ENCODE results near the gene SCN8A.
"Not testable (repeated sequence)": the region's sequence is repeated elsewhere in the genome, so short reads cannot be mapped to it uniquely, and the experiment has no call there.

SCN8A gene

DNA sequence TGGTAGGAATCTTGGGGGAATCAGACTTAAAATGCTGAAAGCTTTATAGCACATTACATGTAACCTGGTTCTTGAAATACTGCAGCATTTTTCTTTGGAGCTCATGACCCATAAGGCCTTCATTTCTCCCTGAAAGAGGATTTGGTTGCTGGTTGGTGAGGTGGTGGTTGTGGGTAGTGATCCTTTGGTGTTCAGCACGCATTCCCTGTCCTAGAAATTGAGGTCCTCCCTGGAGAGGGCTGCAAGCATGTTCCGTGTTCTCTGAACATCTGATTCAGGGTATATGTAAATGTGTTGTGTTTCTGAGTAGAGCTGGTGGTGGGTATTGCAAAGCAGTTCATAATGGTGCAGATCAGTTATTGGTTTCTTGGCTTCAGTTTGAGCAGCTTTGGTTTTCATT lies 2.0 kb downstream of the SCN8A start:
- TF ChIP-seq, protein P1, sequence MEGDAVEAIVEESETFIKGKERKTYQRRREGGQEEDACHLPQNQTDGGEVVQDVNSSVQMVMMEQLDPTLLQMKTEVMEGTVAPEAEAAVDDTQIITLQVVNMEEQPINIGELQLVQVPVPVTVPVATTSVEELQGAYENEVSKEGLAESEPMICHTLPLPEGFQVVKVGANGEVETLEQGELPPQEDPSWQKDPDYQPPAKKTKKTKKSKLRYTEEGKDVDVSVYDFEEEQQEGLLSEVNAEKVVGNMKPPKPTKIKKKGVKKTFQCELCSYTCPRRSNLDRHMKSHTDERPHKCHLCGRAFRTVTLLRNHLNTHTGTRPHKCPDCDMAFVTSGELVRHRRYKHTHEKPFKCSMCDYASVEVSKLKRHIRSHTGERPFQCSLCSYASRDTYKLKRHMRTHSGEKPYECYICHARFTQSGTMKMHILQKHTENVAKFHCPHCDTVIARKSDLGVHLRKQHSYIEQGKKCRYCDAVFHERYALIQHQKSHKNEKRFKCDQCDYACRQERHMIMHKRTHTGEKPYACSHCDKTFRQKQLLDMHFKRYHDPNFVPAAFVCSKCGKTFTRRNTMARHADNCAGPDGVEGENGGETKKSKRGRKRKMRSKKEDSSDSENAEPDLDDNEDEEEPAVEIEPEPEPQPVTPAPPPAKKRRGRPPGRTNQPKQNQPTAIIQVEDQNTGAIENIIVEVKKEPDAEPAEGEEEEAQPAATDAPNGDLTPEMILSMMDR (IDR thresholded peaks at IDR 0.05) = no peak
- Mint-ChIP-seq H3K9me3 (no peaks in the 10 kb centered on the region), H3K36me3 (ENCODE audit: low read depth) (no peaks in the 10 kb centered on the region), H3K4me1 (peaks cover 15% of the 10 kb centered on the region), H3K27me3 (ENCODE audit: low read depth, poor library complexity) (peaks cover 46% of the 10 kb centered on the region), H3K27ac (no peak overlapping the region), H3K4me3 (peak overlapping the region; percentile 69)
- no peak for DNase-seq

DNA sequence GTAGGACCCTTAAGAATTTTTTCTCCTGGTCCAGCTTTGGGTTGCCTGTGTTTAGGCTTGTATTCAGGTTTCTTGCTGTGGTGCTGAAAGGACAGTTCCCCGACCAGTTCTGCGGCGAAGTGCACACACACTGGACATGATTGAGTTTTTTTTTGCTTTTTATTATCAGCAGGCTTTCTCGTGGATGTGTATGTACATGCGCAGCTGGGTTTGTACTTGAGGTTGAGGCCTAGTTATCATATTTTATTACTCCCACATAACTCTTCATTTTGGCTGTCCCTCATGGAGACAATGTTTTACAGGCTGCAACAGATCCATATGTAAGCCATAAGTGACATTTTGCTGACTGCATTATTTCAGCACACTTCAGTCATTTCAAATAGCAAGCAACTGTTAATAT lies 2.5 kb downstream of the SCN8A start:
- Mint-ChIP-seq H3K36me3 (ENCODE audit: low read depth) (no peaks in the 10 kb centered on the region), H3K9me3 (no peaks in the 10 kb centered on the region), H3K27ac (no peak overlapping the region), H3K4me1 (peaks cover 15% of the 10 kb centered on the region), H3K4me3 (peak overlapping the region; percentile 69), H3K27me3 (ENCODE audit: low read depth, poor library complexity) (peaks cover 42% of the 10 kb centered on the region)
- DNase-seq = peak; percentile 67
- TF ChIP-seq, protein P1 (IDR thresholded peaks at IDR 0.05) = no peak

DNA sequence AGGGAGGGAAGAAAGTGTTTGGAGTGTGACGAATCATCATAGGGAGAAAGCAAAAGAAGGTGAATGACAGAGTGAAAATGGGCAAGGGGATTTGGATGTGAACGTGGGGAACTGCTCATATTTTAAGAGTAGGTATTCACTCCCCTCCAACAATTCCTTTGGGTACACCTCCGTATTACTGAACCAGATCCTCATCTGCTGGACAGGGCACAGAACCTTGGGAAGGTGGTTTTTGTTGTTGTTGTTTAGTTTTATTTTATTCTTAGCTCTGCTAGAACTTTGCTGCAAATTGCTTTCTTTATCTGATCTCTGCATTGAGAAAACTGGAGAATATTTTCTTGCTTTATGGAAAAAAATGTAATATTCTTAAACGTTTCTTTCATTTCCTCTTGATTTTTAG lies 7.1 kb downstream of the SCN8A start:
- Mint-ChIP-seq H3K4me1 (no peaks in the 10 kb centered on the region), H3K9me3 (no peaks in the 10 kb centered on the region), H3K36me3 (ENCODE audit: low read depth) (no peaks in the 10 kb centered on the region), H3K4me3 (no peak overlapping the region), H3K27ac (no peak overlapping the region), H3K27me3 (ENCODE audit: low read depth, poor library complexity) (peaks cover 12% of the 10 kb centered on the region)
- TF ChIP-seq, protein P1 (IDR thresholded peaks at IDR 0.05) = no peak
- no peak for DNase-seq

DNA sequence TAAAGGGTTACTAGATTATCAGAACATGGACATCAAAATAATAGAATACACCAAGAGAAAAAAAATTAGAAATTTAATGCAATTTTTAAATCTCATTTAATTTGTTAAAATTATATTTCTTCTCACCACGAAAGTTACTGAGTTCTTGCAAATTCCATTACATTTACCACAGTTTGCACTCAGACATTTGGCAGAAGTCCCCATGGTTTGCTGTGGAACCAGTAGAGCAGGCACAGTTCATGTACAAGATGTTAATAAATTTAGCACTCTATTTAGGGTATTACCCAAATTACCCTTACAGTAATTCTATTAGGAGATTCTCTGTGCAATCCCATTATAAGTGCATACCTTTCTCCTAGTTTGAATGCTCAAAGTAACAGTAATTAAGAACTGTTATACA lies 9.7 kb downstream of the SCN8A start:
- peaks cover 2% of the 10 kb centered on the region for H3K9me3 Mint-ChIP-seq
- no peak overlapping the region for H3K4me3 Mint-ChIP-seq
- no peaks in the 10 kb centered on the region for H3K36me3 Mint-ChIP-seq (ENCODE audit: low read depth)
- H3K4me1 Mint-ChIP-seq = no peaks in the 10 kb centered on the region
- no peak for DNase-seq
- no peak overlapping the region for H3K27ac Mint-ChIP-seq
- TF ChIP-seq, protein P1 (IDR thresholded peaks at IDR 0.05) = no peak
- peaks cover 4% of the 10 kb centered on the region for H3K27me3 Mint-ChIP-seq (ENCODE audit: low read depth, poor library complexity)

DNA sequence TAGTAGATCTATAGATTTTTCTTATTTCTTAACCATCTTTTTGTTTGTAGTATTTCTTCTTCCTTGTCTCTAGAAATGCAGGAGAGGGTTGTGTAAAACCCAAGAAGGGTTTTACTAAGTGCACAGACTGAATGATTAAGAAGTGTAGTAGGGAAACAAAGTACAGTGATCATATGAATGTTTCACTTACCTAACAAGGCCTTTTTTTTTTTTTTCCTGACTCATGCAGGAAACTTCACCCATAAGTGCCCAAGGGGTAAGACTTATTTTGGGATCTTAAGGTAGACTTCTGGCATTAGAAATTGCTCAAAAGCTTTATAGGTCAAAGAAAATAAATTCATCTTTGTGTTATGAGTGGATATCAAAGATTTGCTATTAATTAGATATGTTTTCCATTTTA lies 10.2 kb downstream of the SCN8A start:
- Mint-ChIP-seq H3K27ac (no peak overlapping the region), H3K27me3 (ENCODE audit: low read depth, poor library complexity) (peaks cover 4% of the 10 kb centered on the region), H3K4me3 (no peak overlapping the region), H3K36me3 (ENCODE audit: low read depth) (no peaks in the 10 kb centered on the region), H3K9me3 (peaks cover 7% of the 10 kb centered on the region), H3K4me1 (no peaks in the 10 kb centered on the region)
- no peak for DNase-seq
- TF ChIP-seq, protein P1 (IDR thresholded peaks at IDR 0.05) = no peak

DNA sequence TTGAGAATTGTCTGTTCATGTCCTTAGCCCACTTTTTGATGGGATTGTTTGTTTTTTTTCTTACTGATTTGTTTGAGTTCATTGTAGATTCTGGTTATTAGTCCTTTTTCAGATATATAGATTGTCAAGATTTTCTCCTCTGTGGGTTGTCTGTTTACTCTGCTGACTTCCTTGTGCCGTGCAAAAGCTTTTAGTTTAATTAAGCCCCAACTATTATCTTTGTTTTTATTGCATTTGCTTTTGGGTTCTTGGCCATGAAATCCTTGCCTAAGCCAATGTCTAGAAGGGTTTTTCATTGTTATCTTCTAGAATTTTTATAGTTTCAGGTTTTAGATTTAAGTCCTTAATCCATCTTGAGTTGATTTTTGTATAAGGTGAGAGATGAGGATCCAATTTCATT lies 14.9 kb downstream of the SCN8A start:
- not testable (repeated sequence) for DNase-seq; H3K27ac Mint-ChIP-seq; H3K27me3 Mint-ChIP-seq (ENCODE audit: low read depth, poor library complexity); H3K4me3 Mint-ChIP-seq; H3K36me3 Mint-ChIP-seq (ENCODE audit: low read depth); H3K4me1 Mint-ChIP-seq
- H3K9me3 Mint-ChIP-seq = peaks cover 31% of the 10 kb centered on the region

DNA sequence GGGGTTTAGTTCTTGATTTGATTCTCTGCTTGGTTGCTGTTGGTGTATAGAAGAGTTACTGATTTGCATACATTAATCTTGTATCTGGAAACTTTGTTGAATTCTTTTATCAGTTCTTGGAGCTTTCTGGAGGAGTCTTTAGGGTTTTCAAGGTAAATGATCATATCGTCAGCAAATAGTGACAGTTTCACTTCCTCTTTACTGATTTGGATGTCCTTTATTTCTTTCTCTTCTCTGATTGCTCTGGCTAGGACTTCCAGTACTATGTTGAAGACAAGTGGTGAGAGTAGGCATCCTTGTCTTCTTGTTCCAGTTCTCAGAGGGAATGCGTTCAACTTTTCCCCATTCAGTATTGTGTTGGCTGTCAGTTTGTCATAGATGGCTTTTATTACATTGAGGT lies 16.2 kb downstream of the SCN8A start:
- not testable (repeated sequence) for H3K27ac Mint-ChIP-seq; H3K4me1 Mint-ChIP-seq; H3K27me3 Mint-ChIP-seq (ENCODE audit: low read depth, poor library complexity); DNase-seq; H3K36me3 Mint-ChIP-seq (ENCODE audit: low read depth); H3K4me3 Mint-ChIP-seq
- H3K9me3 Mint-ChIP-seq = peaks cover 31% of the 10 kb centered on the region

Data from nephron progenitor cell (in vitro differentiated cells).